Esophagus muscularis mucosa (tissue), 4 donors: ENCODE measurements around the gene PRXL2B. TPM values are rescaled to one million over a fixed set of nuclear protein-coding genes. Genes with fewer than 3 reads are reported as not detected.

Experiments used
- DNase-seq: peaks from one replicate; pipeline ENCODE4 v3.0.0-alpha.2; 2017; ENCODE audit errors: extremely low spot score
- H3K27ac ChIP-seq, 4 donors: fragments of 200-600 bp; sonication (generic); replicated peaks in 1 of 4; 1 replicate in 3 of 4; 2 replicates in 1 of 4; pipeline ENCODE4 v1.5.1; 2016 to 2019; ENCODE audit warnings: mild to moderate bottlenecking in 1 of 4
- H3K27me3 ChIP-seq, 4 donors: fragments of 200-600 bp; sonication (generic); one replicate each; pipeline versions ENCODE4 v1.5.1 to v1.6.0; 2016 to 2019
- H3K36me3 ChIP-seq, 4 donors: fragments of 200-600 bp; sonication (generic); one replicate each; pipeline ENCODE4 v1.5.1; 2016 to 2019
- H3K4me1 ChIP-seq, 4 donors: fragments of 200-600 bp; sonication (generic); one replicate each; pipeline ENCODE4 v1.5.1; 2016 to 2019
- H3K4me3 ChIP-seq, 4 donors: fragments of 200-600 bp; sonication (generic); 1 replicate in 2 of 4; 2 replicates in 2 of 4; pipeline ENCODE4 v1.5.1; 2016 to 2019; ENCODE audit warnings: mild to moderate bottlenecking in 4 of 4, moderate library complexity in 1 of 4
- H3K9me3 ChIP-seq, 4 donors: fragments of 200-600 bp; sonication (generic); 1 replicate in 3 of 4; 2 replicates in 1 of 4; pipeline ENCODE4 v1.5.1; 2016 to 2019
- CTCF ChIP-seq, 3 experiments: fragments of 200-600 bp in 2 of 3; fragments of 450-650 bp in 1 of 3; sonication (generic) in 2 of 3; IDR thresholded peaks; one replicate each; pipeline ENCODE4 v1.5.1; 2017 to 2019; ENCODE audit warnings: antibody characterized with exemption in 3 of 3, mild to moderate bottlenecking in 2 of 3, moderate library complexity in 1 of 3
- EP300 ChIP-seq: sonication (generic); formaldehyde crosslinking; IDR thresholded peaks from one replicate; pipeline ENCODE4 v1.6.1; 2017; ENCODE audit warnings: antibody characterized with exemption
- POLR2A ChIP-seq: fragments of 450-650 bp; IDR thresholded peaks from one replicate; pipeline ENCODE4 v1.6.1; 2017; ENCODE audit warnings: antibody characterized with exemption, moderate library complexity, mild to moderate bottlenecking, low read depth
- POLR2AphosphoS5 ChIP-seq, 2 donors: sonication (generic); formaldehyde crosslinking; IDR thresholded peaks; one replicate each; pipeline ENCODE4 v1.6.1; 2017; ENCODE audit warnings: antibody characterized with exemption in 2 of 2
- WGBS: methylation state at CpG from one replicate; pipeline ENCODE4 v1.1.5; 2018; 5-methylcytosine and 5-hydroxymethylcytosine counted together
- intact Hi-C: fragments of 100-400 bp; cut with DNase I; formaldehyde crosslinking; loops from one replicate; pipeline ENCODE4 v1.15.1; 2023
- total RNA-seq, 4 donors: library from RNA; depleted of rRNA; stranded (reverse); fragments of >200 nt; gene quantifications; one replicate each; pipeline versions ENCODE4 v1.1.0 to v1.2.1, GENCODE V29; 2016

Gene PRXL2B
- total RNA-seq, 4 donors from 2014 or later: 7.9 to 18.8 (median 14.8) TPM

- H3K4me1 ChIP-seq: peaks cover 8 to 16% (median 12%) of the 10 kb centered on the region in 4 donors
- peaks cover 0 to 53% (median 3%) of the 10 kb centered on the region in 4 donors for H3K27me3 ChIP-seq
- no peak overlapping the region for H3K27ac ChIP-seq
- peaks cover 0 to 18% (median 7%) of the 10 kb centered on the region in 4 donors for H3K9me3 ChIP-seq
- no peaks in the 10 kb centered on the region for H3K36me3 ChIP-seq
- no peak overlapping the region for H3K4me3 ChIP-seq
- TF ChIP-seq POLR2A (no peak), EP300 (no peak), CTCF (IDR thresholded peaks at IDR 0.05) (no peak), POLR2AphosphoS5 (IDR thresholded peaks at IDR 0.05) (no peak)
- intact Hi-C loops: no loop called here
- 89% methylated on average over 23 of the region's 31 CpGs for WGBS
- no peak for DNase-seq
These were observed 9.4 kb downstream of the PRXL2B start for GRCh38 chr1:2595812-2596529.

- peaks cover 0 to 53% (median 3%) of the 10 kb centered on the region in 4 donors for H3K27me3 ChIP-seq
- peaks cover 0 to 26% (median 7%) of the 10 kb centered on the region in 4 donors for H3K9me3 ChIP-seq
- H3K4me3 ChIP-seq: no peak overlapping the region
- 91% methylated on average over 19 of the region's 28 CpGs for WGBS
- no peak overlapping the region for H3K27ac ChIP-seq
- peaks cover 8 to 16% (median 12%) of the 10 kb centered on the region in 4 donors for H3K4me1 ChIP-seq
- no peak for DNase-seq
- no peaks in the 10 kb centered on the region for H3K36me3 ChIP-seq
- TF ChIP-seq CTCF (IDR thresholded peaks at IDR 0.05) (no peak), EP300 (no peak), POLR2AphosphoS5 (IDR thresholded peaks at IDR 0.05) (no peak), POLR2A (no peak)
- intact Hi-C loops: no loop called here
These were observed 10.2 kb downstream of the PRXL2B start for GRCh38 chr1:2596530-2597333.

- Histone ChIP-seq H3K27me3 (peaks cover 0 to 57% (median 3%) of the 10 kb centered on the region in 4 donors), H3K36me3 (no peaks in the 10 kb centered on the region), H3K9me3 (peaks cover 0 to 32% (median 7%) of the 10 kb centered on the region in 4 donors), H3K4me3 (no peak overlapping the region), H3K4me1 (peaks cover 8 to 16% (median 12%) of the 10 kb centered on the region in 4 donors), H3K27ac (no peak overlapping the region)
- WGBS: 81% methylated on average over 30 of the region's 34 CpGs
- TF ChIP-seq POLR2A (no peak), EP300 (no peak), CTCF (IDR thresholded peaks at IDR 0.05) (no peak), POLR2AphosphoS5 (IDR thresholded peaks at IDR 0.05) (no peak)
- DNase-seq: no peak
- intact Hi-C loops: no loop called here
These were observed 11.1 kb downstream of the PRXL2B start for GRCh38 chr1:2597441-2598328.

GRCh38 chr1:2598329-2598931, 11.9 kb downstream of the PRXL2B start:
- TF ChIP-seq POLR2AphosphoS5 (IDR thresholded peaks at IDR 0.05) (no peak), CTCF (IDR thresholded peaks at IDR 0.05) (no peak), EP300 (no peak), POLR2A (no peak)
- H3K36me3 ChIP-seq: no peaks in the 10 kb centered on the region
- DNase-seq: no peak
- H3K27me3 ChIP-seq: peaks cover 0 to 57% (median 3%) of the 10 kb centered on the region in 4 donors
- intact Hi-C loops: no loop called here
- H3K27ac ChIP-seq: no peak overlapping the region
- H3K9me3 ChIP-seq: peaks cover 0 to 32% (median 7%) of the 10 kb centered on the region in 4 donors
- no peak overlapping the region for H3K4me3 ChIP-seq
- 74% methylated on average over 2 of the region's 3 CpGs for WGBS
- H3K4me1 ChIP-seq: peaks cover 8 to 12% (median 10%) of the 10 kb centered on the region in 4 donors
